Keratinocyte (primary cell): Measurements from ENCODE around the gene HDGF. TPM values are rescaled to one million over a fixed set of nuclear protein-coding genes. Genes with fewer than 3 reads are reported as not detected.

Experiments
- DNase-seq: peaks from one replicate; pipeline ENCODE4 v3.0.0-alpha.2; 2011; ENCODE audit warnings: low read depth, missing footprints, low spot score
- FAIRE-seq: peaks from 2 replicates; lab custom pipeline; 2011; peaks lifted over from hg19 to GRCh38; lab: Jason Lieb, UNC
- H2AFZ ChIP-seq: 2 replicates; pipeline ENCODE4 v1.6.0; 2012; ENCODE audit warnings: low read length, control low read depth, inconsistent platforms; ENCODE audit not compliant: control insufficient read depth
- H3K27ac ChIP-seq: 2 replicates; pipeline ENCODE4 v1.5.1; 2011; ENCODE audit warnings: low read length; ENCODE audit not compliant: control insufficient read depth, insufficient read depth
- H3K27me3 ChIP-seq: 3 replicates; pipeline ENCODE4 v1.6.0; 2011; ENCODE audit warnings: low read length; ENCODE audit not compliant: control insufficient read depth, insufficient read depth; ENCODE audit errors: extremely low read depth
- H3K36me3 ChIP-seq, 2 experiments: 2 replicates in 1 of 2; 3 replicates in 1 of 2; pipeline ENCODE4 v1.5.1; 2011; ENCODE audit warnings: low read length in 2 of 2, mild to moderate bottlenecking in 1 of 2; ENCODE audit not compliant: control insufficient read depth in 2 of 2, insufficient read depth in 2 of 2; ENCODE audit errors: extremely low read depth in 1 of 2
- H3K4me1 ChIP-seq: 3 replicates; pipeline ENCODE4 v1.5.1; 2011; ENCODE audit warnings: low read length; ENCODE audit not compliant: control insufficient read depth, insufficient read depth; ENCODE audit errors: extremely low read depth
- H3K4me2 ChIP-seq: 3 replicates; pipeline ENCODE4 v1.6.0; 2011; ENCODE audit warnings: low read depth, low read length; ENCODE audit not compliant: control insufficient read depth, insufficient read depth; ENCODE audit errors: extremely low read depth
- H3K4me3 ChIP-seq, 3 experiments: fragments of 200-600 bp in 1 of 3; sonication (generic) in 1 of 3; 2 replicates in 2 of 3; 3 replicates in 1 of 3; pipeline ENCODE4 v1.5.1; 2011 to 2016; ENCODE audit warnings: low read length in 3 of 3, mild to moderate bottlenecking in 3 of 3, control low read depth in 2 of 3, inconsistent platforms in 1 of 3, low read depth in 1 of 3, mixed read lengths in 1 of 3, mixed run types in 1 of 3, moderate library complexity in 1 of 3; ENCODE audit not compliant: control insufficient read depth in 2 of 3, insufficient read depth in 2 of 3; ENCODE audit errors: extremely low read depth in 1 of 3
- H3K79me2 ChIP-seq: 2 replicates; pipeline ENCODE4 v1.6.0; 2012; ENCODE audit warnings: low read length; ENCODE audit not compliant: control insufficient read depth, insufficient read depth
- H3K9ac ChIP-seq: 3 replicates; pipeline ENCODE4 v1.6.0; 2011; ENCODE audit warnings: low read length; ENCODE audit not compliant: control insufficient read depth, insufficient read depth; ENCODE audit errors: extremely low read depth
- H3K9me1 ChIP-seq: 3 replicates; pipeline ENCODE4 v1.6.0; 2011; ENCODE audit warnings: low read length; ENCODE audit not compliant: control insufficient read depth, insufficient read depth; ENCODE audit errors: extremely low read depth
- H3K9me3 ChIP-seq: 2 replicates; pipeline ENCODE4 v1.5.1; 2012; ENCODE audit warnings: low read depth, low read length; ENCODE audit not compliant: control insufficient read depth
- H4K20me1 ChIP-seq: 3 replicates; pipeline ENCODE4 v1.6.0; 2011; ENCODE audit warnings: low read length; ENCODE audit not compliant: control insufficient read depth, insufficient read depth; ENCODE audit errors: extremely low read depth
- CTCF ChIP-seq, 3 experiments: IDR thresholded peaks in 1 of 3; conservative IDR thresholded peaks in 1 of 3; optimal IDR thresholded peaks in 1 of 3; 2 replicates in 2 of 3; 3 replicates in 1 of 3; pipeline versions ENCODE3 to v1.5.1; 2011; ENCODE audit warnings: low read length in 3 of 3, mild to moderate bottlenecking in 3 of 3, moderate library complexity in 2 of 3, control low read depth in 1 of 3, inconsistent platforms in 1 of 3; ENCODE audit not compliant: insufficient read depth in 2 of 3; ENCODE audit errors: extremely low read depth in 1 of 3
- EZH2 ChIP-seq: IDR thresholded peaks from one replicate; pipeline ENCODE4 v1.6.1; 2012; ENCODE audit warnings: inconsistent platforms, mild to moderate bottlenecking, low read length, moderate library complexity
- dilution Hi-C: fragments of 300-500 bp; cut with MboI; formaldehyde crosslinking; loops from one replicate; pipeline ENCODE4 v1.7.0; 2020; ENCODE audit warnings: low sequenced_read_pairs; ENCODE audit not compliant: extremely low pct_ligation_motif_present
- polyA plus RNA-seq, 5 experiments: library from polyadenylated mRNA; depleted of rRNA in 3 of 5; stranded (reverse) in 3 of 5; stranded (forward) in 1 of 5; unstranded in 1 of 5; fragments of >200 nt; gene quantifications; 1 replicate in 1 of 5; 2 replicates in 3 of 5; 3 replicates in 1 of 5; pipeline versions ENCODE4 v1.2.1 to v1.2.3, GENCODE V29; 2011 to 2012; ENCODE audit warnings: missing spikeins in 2 of 5, low read depth in 1 of 5, low replicate concordance in 1 of 5

The HDGF gene
- polyA plus RNA-seq, 1 donor (not counting 4 experiments of a cell fraction or from before 2014, with no cell fraction given): 240 TPM

GRCh38 chr1:156709031-156709430 lies 42.4 kb downstream of the HDGF start:
- no peak overlapping the region for H2AFZ ChIP-seq
- H4K20me1 ChIP-seq: no peaks in the 10 kb centered on the region
- no peaks in the 10 kb centered on the region for H3K36me3 ChIP-seq
- H3K9me1 ChIP-seq: no peaks in the 10 kb centered on the region
- FAIRE-seq: no peak
- no peak overlapping the region for H3K4me3 ChIP-seq
- no peak overlapping the region for H3K4me2 ChIP-seq
- H3K9ac ChIP-seq: no peak overlapping the region
- no peak for DNase-seq
- TF ChIP-seq CTCF (optimal IDR thresholded peaks at IDR 0.05 in 1 of 3, IDR thresholded peaks at IDR 0.05 in 1 of 3, conservative IDR thresholded peaks at IDR 0.05 in 1 of 3; ENCODE audit: extremely low read depth in 1 of 3, insufficient read depth in 2 of 3, low read length in 3 of 3) (no peak), EZH2 (no peak)
- no peaks in the 10 kb centered on the region for H3K79me2 ChIP-seq
- H3K27me3 ChIP-seq: peaks cover 20% of the 10 kb centered on the region
- no peaks in the 10 kb centered on the region for H3K9me3 ChIP-seq
- H3K4me1 ChIP-seq: peaks cover 37% of the 10 kb centered on the region
- no peak overlapping the region for H3K27ac ChIP-seq
- dilution Hi-C loops: no loop called here

DNA sequence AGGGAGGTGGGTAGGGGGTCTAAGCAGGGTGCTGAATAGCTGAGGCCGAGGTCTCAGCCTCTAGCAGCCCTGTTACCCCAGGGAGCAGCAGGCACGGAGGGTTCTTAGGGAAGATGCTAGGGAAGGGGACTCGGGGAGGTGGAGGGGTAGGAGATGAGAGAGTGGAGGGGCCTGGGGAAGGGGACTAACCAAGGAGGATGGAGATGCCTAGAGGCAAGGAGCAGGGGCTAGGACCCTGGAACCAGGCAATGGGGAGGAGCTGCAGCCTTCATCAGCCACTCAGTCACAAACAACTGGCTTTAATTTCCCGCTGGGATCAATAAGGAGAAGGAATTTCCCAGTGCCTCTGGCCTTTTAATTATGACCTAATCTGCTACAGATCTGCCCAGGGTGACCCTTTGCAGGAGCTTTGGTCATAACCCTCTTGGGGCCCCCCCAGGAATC lies 43.2 kb downstream of the HDGF start:
- H2AFZ ChIP-seq: no peak overlapping the region
- no peaks in the 10 kb centered on the region for H3K9me1 ChIP-seq
- no peaks in the 10 kb centered on the region for H3K9me3 ChIP-seq
- H3K4me2 ChIP-seq: no peak overlapping the region
- no peaks in the 10 kb centered on the region for H3K36me3 ChIP-seq
- FAIRE-seq (no peak), DNase-seq (no peak)
- peaks cover 37% of the 10 kb centered on the region for H3K4me1 ChIP-seq
- no peaks in the 10 kb centered on the region for H3K79me2 ChIP-seq
- no peak overlapping the region for H3K27ac ChIP-seq
- dilution Hi-C loops: no loop called here
- TF ChIP-seq EZH2: no peak
- TF ChIP-seq CTCF (optimal IDR thresholded peaks at IDR 0.05 in 1 of 3, IDR thresholded peaks at IDR 0.05 in 1 of 3, conservative IDR thresholded peaks at IDR 0.05 in 1 of 3; ENCODE audit: extremely low read depth in 1 of 3, insufficient read depth in 2 of 3, low read length in 3 of 3): no peak
- H4K20me1 ChIP-seq: no peaks in the 10 kb centered on the region
- H3K27me3 ChIP-seq: peaks cover 20% of the 10 kb centered on the region
- H3K4me3 ChIP-seq: no peak overlapping the region
- no peak overlapping the region for H3K9ac ChIP-seq
